ENCODE results near the gene CAV2.

The CAV2 gene

DNA sequence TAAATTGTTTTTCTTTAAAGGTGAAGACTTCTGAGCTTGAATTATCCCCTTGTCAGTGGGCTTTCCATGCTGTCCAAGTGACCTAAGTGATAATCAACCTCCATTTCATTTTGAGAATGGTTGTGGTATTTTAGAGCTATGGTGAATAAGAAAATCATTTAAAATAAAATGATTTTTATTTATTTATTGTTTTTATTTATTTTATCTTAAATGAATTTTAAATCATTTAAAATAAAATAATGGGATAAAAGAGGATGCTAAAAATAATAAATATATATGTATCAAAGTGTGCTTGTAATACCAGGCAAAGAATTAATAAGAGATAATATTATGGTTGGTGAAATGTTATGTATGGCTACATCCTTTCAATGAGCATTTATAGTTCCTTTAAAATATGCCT, 49.8 kb downstream of the CAV2 start:
- no peak for DNase-seq

GRCh38 chr7:116551692-116552091, 52.2 kb downstream of the CAV2 start:
- DNase-seq, result no peak

DNA sequence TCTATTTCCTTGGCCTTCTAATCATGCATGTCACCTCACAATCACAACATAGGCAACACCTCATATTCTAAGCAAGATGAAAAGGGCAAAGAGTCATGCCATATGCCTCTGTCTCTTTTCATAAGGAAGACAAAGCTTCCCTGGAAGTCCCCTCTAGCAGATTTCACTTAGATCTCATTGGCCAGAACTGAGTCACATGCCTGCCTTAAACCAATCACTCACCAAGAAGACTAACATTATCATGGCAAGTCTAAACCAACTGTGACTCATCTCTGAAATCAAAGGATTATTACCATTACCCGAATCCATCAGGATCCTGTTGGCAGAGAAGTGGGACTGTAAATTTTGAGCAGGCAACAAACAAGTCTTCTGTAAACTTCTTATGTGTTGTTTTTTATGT, 53.1 kb downstream of the CAV2 start:
- DNase-seq, result no peak

- no peak for DNase-seq
Observed at GRCh38 chr7:116553168-116553964, 53.8 kb downstream of the CAV2 start.

DNA sequence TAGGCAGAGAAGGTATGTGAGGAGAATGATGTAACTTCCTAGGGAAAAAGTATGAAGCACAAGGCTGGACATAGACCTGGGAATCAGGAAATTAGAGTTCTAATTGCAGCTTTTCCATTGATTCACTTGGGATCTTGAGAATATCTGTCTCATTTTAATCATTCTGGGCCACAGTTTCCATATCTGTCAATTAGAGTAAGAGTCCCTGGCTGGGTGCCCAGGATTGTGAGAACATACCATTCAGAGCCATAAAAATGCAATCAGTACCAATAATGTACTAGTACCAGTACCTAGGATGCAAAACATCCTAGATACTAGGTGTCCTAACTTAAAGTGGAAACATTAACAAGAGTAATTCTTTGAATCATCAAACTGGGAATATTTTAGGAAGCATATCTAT, 54.9 kb downstream of the CAV2 start:
- DNase-seq, result no peak

DNA sequence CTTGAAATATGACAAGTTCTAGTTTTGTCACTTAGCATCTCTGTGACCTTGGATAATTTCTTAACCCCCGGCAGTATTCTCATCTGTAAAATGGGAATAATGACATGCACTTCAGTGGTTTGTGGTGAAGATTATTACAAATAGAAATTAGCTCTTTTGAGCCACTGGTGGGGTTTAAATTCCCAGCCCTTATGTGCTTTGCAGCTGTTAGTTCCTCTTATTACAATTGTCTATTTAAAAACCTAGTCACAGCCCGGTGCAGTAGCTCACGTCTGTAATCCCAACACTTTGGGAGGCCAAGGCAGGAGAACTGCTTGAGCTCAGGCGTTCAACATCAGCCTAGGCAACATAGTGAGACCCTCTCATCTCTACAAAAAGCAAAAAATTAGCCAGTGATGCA, 55.4 kb downstream of the CAV2 start:
- DNase-seq, result no peak

GRCh38 chr7:116557066-116557585, 57.6 kb downstream of the CAV2 start:
- DNase-seq, result no peak

DNA sequence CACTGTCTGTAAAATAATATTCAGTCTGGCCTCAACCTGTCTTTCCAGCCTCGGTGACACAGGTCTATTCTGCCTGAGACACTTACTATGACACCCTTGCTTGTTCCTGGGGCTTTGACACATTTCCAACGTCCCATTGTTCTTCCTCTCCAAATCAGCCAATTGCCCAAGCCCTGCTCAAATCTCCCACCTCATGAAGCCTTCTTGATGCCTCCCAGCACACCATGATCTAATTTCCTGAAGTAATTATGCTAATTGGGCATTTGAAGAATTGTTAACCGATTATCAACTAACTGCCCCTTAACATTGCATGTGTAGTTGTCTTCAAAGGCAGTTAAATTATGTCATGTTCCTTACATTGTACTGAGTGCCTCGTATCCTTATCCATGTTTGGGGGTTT, 58.4 kb downstream of the CAV2 start:
- no peak for DNase-seq
